Calu3 (cell line): ENCODE data around the gene LRRTM4. TPM values are rescaled to one million over a fixed set of nuclear protein-coding genes. Genes with fewer than 3 reads are reported as not detected.

Experiments
- BruUV-seq: library from RNA; stranded (reverse); fragments of 400-500 nt; replicated peaks from 2 replicates; lab custom pipeline; 2021; lab: Mats Ljungman, UMichigan
- CTCF ChIA-PET: fragments of 300-600 bp; sonication (Branson Sonifier 250); formaldehyde crosslinking; loops from one replicate; lab custom pipeline; 2022; ENCODE audit warnings: antibody characterized with exemption; lab: Charles Lee
- DNase-seq: peaks from one replicate; pipeline ENCODE4 v3.0.0; 2022
- H3K27ac Mint-ChIP-seq: one replicate; pipeline ENCODE4 v1.8.0; 2022; ENCODE audit warnings: mixed read lengths; ENCODE audit not compliant: unreplicated experiment
- H3K27me3 Mint-ChIP-seq: one replicate; pipeline ENCODE4 v1.8.0; 2022; ENCODE audit warnings: mixed read lengths; ENCODE audit not compliant: unreplicated experiment
- H3K36me3 Mint-ChIP-seq: one replicate; pipeline ENCODE4 v1.8.0; 2022; ENCODE audit warnings: mild to moderate bottlenecking, moderate library complexity, mixed read lengths; ENCODE audit not compliant: insufficient read depth, unreplicated experiment
- H3K4me1 Mint-ChIP-seq: one replicate; pipeline ENCODE4 v1.8.0; 2022; ENCODE audit warnings: mild to moderate bottlenecking, low read depth, mixed read lengths; ENCODE audit not compliant: unreplicated experiment
- H3K4me3 Mint-ChIP-seq: one replicate; pipeline ENCODE4 v1.8.0; 2022; ENCODE audit warnings: mild to moderate bottlenecking, low read depth, moderate library complexity, mixed read lengths; ENCODE audit not compliant: unreplicated experiment
- H3K9me3 Mint-ChIP-seq: one replicate; pipeline ENCODE4 v1.8.0; 2022; ENCODE audit warnings: low read depth, mixed read lengths; ENCODE audit not compliant: unreplicated experiment
- CTCF ChIP-seq: fragments of 200-600 bp; IDR thresholded peaks from one replicate; pipeline ENCODE4 v1.8.0; 2022; ENCODE audit warnings: antibody characterized with exemption; ENCODE audit not compliant: unreplicated experiment
- intact Hi-C: fragments of 100-400 bp; cut with micrococcal nuclease; formaldehyde crosslinking; loops from one replicate; pipeline ENCODE4 v1.10.0; 2022; ENCODE audit not compliant: unreplicated experiment
- total RNA-seq: library from RNA; stranded (reverse); gene quantifications from 2 replicates; pipeline ENCODE4 v1.2.3, GENCODE V29; 2022

Gene LRRTM4
- total RNA-seq, 1 experiment from 2014 or later, result not detected

GRCh38 chr2:77296791-77297190 lies 225.4 kb downstream of the LRRTM4 start:
- no peak for DNase-seq
- Mint-ChIP-seq H3K36me3 (no peaks in the 10 kb centered on the region), H3K27me3 (no peaks in the 10 kb centered on the region), H3K4me3 (no peak overlapping the region), H3K27ac (no peak overlapping the region), H3K4me1 (no peaks in the 10 kb centered on the region), H3K9me3 (no peaks in the 10 kb centered on the region)
- intact Hi-C loops, result no loop called here
- BruUV-seq, result no TSS peak
- CTCF ChIA-PET, result no interaction called here
- TF ChIP-seq CTCF, result no peak

DNA sequence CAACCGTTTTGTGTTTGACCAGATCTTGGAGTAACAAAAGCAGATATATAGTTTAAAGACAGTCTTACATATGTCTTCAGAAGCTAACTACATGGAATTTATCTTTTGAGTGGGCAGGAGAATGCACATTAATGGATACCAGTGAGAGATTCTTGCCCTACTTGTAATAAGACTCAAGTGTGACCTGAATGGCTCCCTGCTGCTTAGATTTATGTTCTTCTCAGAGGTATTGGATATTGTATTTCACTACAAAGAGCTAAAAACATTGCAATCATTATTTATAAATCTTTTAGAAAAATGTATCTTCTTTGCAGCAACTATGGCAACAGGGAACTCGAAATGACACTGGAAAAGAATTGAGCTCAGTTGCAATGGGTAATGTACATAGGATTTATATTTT lies 227.7 kb downstream of the LRRTM4 start:
- Mint-ChIP-seq H3K9me3 (peaks cover 3% of the 10 kb centered on the region), H3K4me3 (no peak overlapping the region), H3K27ac (no peak overlapping the region), H3K36me3 (no peaks in the 10 kb centered on the region), H3K4me1 (no peaks in the 10 kb centered on the region), H3K27me3 (no peaks in the 10 kb centered on the region)
- TF ChIP-seq CTCF, result no peak
- intact Hi-C loops, result no loop called here
- CTCF ChIA-PET, result no interaction called here
- DNase-seq, result no peak
- no TSS peak for BruUV-seq

- CTCF ChIA-PET, result no interaction called here
- TF ChIP-seq CTCF, result no peak
- H3K4me1 Mint-ChIP-seq, result no peaks in the 10 kb centered on the region
- no peak overlapping the region for H3K4me3 Mint-ChIP-seq
- peaks cover 8% of the 10 kb centered on the region for H3K9me3 Mint-ChIP-seq
- no peak overlapping the region for H3K27ac Mint-ChIP-seq
- DNase-seq, result no peak
- BruUV-seq, result no TSS peak
- intact Hi-C loops, result no loop called here
- H3K36me3 Mint-ChIP-seq, result no peaks in the 10 kb centered on the region
- no peaks in the 10 kb centered on the region for H3K27me3 Mint-ChIP-seq
These were observed 237.8 kb downstream of the LRRTM4 start for GRCh38 chr2:77284353-77284752.

- peaks cover 26% of the 10 kb centered on the region for H3K9me3 Mint-ChIP-seq
- no peak for TF ChIP-seq CTCF
- BruUV-seq, result no TSS peak
- no peaks in the 10 kb centered on the region for H3K27me3 Mint-ChIP-seq
- H3K4me1 Mint-ChIP-seq, result no peaks in the 10 kb centered on the region
- H3K27ac Mint-ChIP-seq, result no peak overlapping the region
- no peak for DNase-seq
- CTCF ChIA-PET, result no interaction called here
- intact Hi-C loops, result no loop called here
- H3K4me3 Mint-ChIP-seq, result no peak overlapping the region
- H3K36me3 Mint-ChIP-seq, result no peaks in the 10 kb centered on the region
These were observed 250.9 kb downstream of the LRRTM4 start for GRCh38 chr2:77271262-77271661.
